IMR-90 (cell line): Measurements from ENCODE around the gene ZNF525. TPM values are rescaled to one million over a fixed set of nuclear protein-coding genes. Genes with fewer than 3 reads are reported as not detected.

ENCODE experiments used
- ATAC-seq: fragments of 200-7000 bp; cut with Tn5 transposase; 2 replicates; pipeline ENCODE4 v1.9.1; 2020; ENCODE audit warnings: low read depth, mild to moderate bottlenecking, moderate library complexity
- BruUV-seq: library from RNA; stranded (reverse); fragments of 400-500 nt; replicated peaks from 2 replicates; lab custom pipeline; 2021; lab: Mats Ljungman, UMichigan
- CTCF ChIA-PET: fragments of 300-600 bp; formaldehyde crosslinking; extraction: SDS; loops from one replicate; lab custom pipeline; 2021; ENCODE audit warnings: antibody characterized with exemption; lab: Yijun Ruan, JAX
- POLR2A ChIA-PET: fragments of 300-600 bp; sonication (Branson Sonifier 250); formaldehyde crosslinking; loops from one replicate; lab custom pipeline; 2022; ENCODE audit warnings: antibody characterized with exemption; ENCODE audit not compliant: unreplicated experiment; lab: Charles Lee
- DNase-seq: peaks from one replicate; pipeline ENCODE4 v3.0.0; 2013
- H2AFZ ChIP-seq: replicated peaks from 2 replicates; pipeline ENCODE3; 2013; ENCODE audit warnings: low read length, mild to moderate bottlenecking; ENCODE audit not compliant: poor library complexity
- H2AK5ac ChIP-seq: 2 replicates; pipeline ENCODE4 v1.6.1; 2013; ENCODE audit warnings: low read depth, low read length, inconsistent platforms
- H2AK9ac ChIP-seq: replicated peaks from 2 replicates; pipeline ENCODE3; 2013; ENCODE audit warnings: mild to moderate bottlenecking, low read depth, low read length, moderate library complexity; ENCODE audit not compliant: poor library complexity
- H2BK120ac ChIP-seq: 2 replicates; pipeline ENCODE4 v1.6.1; 2013; ENCODE audit warnings: low read depth, low read length, inconsistent platforms
- H2BK15ac ChIP-seq: 3 replicates; pipeline ENCODE4 v1.6.1; 2013; ENCODE audit warnings: low read depth, low read length, inconsistent platforms
- H2BK20ac ChIP-seq: 2 replicates; pipeline ENCODE4 v1.6.1; 2013; ENCODE audit warnings: low read depth, mild to moderate bottlenecking, inconsistent platforms, low read length, moderate library complexity
- H2BK5ac ChIP-seq: 2 replicates; pipeline ENCODE4 v1.6.1; 2013; ENCODE audit warnings: mild to moderate bottlenecking, low read depth, low read length, inconsistent platforms; ENCODE audit not compliant: poor library complexity, severe bottlenecking
- H3K14ac ChIP-seq: replicated peaks from 2 replicates; pipeline ENCODE4 v1.6.1; 2013; ENCODE audit warnings: low read depth, low read length, inconsistent platforms
- H3K18ac ChIP-seq: 2 replicates; pipeline ENCODE4 v1.6.1; 2013; ENCODE audit warnings: low read depth, low read length, control low read depth
- H3K23ac ChIP-seq: 2 replicates; pipeline ENCODE4 v1.6.1; 2013; ENCODE audit warnings: low read depth, low read length, inconsistent platforms
- H3K27ac ChIP-seq: 2 replicates; pipeline ENCODE4 v1.5.1; 2013; ENCODE audit warnings: mild to moderate bottlenecking, control low read depth, low read length; ENCODE audit not compliant: insufficient read depth
- H3K27me3 ChIP-seq: 2 replicates; pipeline ENCODE4 v1.6.1; 2013; ENCODE audit warnings: low read length; ENCODE audit not compliant: control insufficient read depth, insufficient read depth
- H3K36me3 ChIP-seq: 2 replicates; pipeline ENCODE4 v1.6.1; 2013; ENCODE audit warnings: low read length, mixed read lengths; ENCODE audit not compliant: control insufficient read depth, insufficient read depth
- H3K4ac ChIP-seq: 2 replicates; pipeline ENCODE4 v1.6.1; 2013; ENCODE audit warnings: low read depth, low read length, inconsistent platforms
- H3K4me1 ChIP-seq: 2 replicates; pipeline ENCODE4 v1.6.1; 2013; ENCODE audit warnings: low read length, mixed read lengths; ENCODE audit not compliant: control insufficient read depth, insufficient read depth
- H3K4me2 ChIP-seq: 2 replicates; pipeline ENCODE4 v1.6.1; 2013; ENCODE audit warnings: low read depth, mild to moderate bottlenecking, control low read depth, low read length, moderate library complexity
- H3K4me3 ChIP-seq: 2 replicates; pipeline ENCODE4 v1.5.1; 2013; ENCODE audit warnings: low read depth, mild to moderate bottlenecking, control low read depth, low read length, moderate library complexity; ENCODE audit not compliant: insufficient read depth
- H3K56ac ChIP-seq: 2 replicates; pipeline ENCODE4 v1.6.1; 2013; ENCODE audit warnings: low read length, inconsistent platforms; ENCODE audit not compliant: insufficient read depth; ENCODE audit errors: extremely low read depth
- H3K79me1 ChIP-seq, 2 experiments: 2 replicates each; pipeline ENCODE4 v1.6.1; 2013; ENCODE audit warnings: low read length in 2 of 2, inconsistent platforms in 1 of 2, low read depth in 1 of 2
- H3K9ac ChIP-seq: 2 replicates; pipeline ENCODE4 v1.6.1; 2013; ENCODE audit warnings: low read depth, low read length, control low read depth
- H3K9me1 ChIP-seq: 2 replicates; pipeline ENCODE4 v1.6.1; 2013; ENCODE audit warnings: low read length, inconsistent platforms; ENCODE audit not compliant: insufficient read depth
- H3K9me3 ChIP-seq: 2 replicates; pipeline ENCODE4 v1.6.1; 2013; ENCODE audit warnings: low read length; ENCODE audit not compliant: control insufficient read depth, insufficient read depth
- H4K20me1 ChIP-seq: 2 replicates; pipeline ENCODE4 v1.6.1; 2013; ENCODE audit warnings: low read length, inconsistent platforms; ENCODE audit not compliant: insufficient read depth
- H4K5ac ChIP-seq: 2 replicates; pipeline ENCODE4 v1.6.1; 2013; ENCODE audit warnings: mild to moderate bottlenecking, low read depth, low read length, control low read depth
- H4K8ac ChIP-seq, 2 experiments: 2 replicates each; pipeline ENCODE4 v1.6.1; 2013; ENCODE audit warnings: low read depth in 2 of 2, low read length in 2 of 2, control low read depth in 1 of 2, inconsistent platforms in 1 of 2
- H4K91ac ChIP-seq: 2 replicates; pipeline ENCODE4 v1.6.1; 2013; ENCODE audit warnings: low read depth, low read length, inconsistent platforms; ENCODE audit not compliant: insufficient read depth
- BHLHE40 ChIP-seq: fragments of 150-350 bp; IDR thresholded peaks from 2 replicates; pipeline ENCODE4 v1.6.1; 2016; ENCODE audit warnings: mild to moderate bottlenecking, low read depth, low read length
- CEBPB ChIP-seq: IDR thresholded peaks from 2 replicates; pipeline ENCODE4 v1.6.1; 2012; ENCODE audit warnings: low read depth, low read length, improper control_type of control experiment
- CHD1 ChIP-seq: IDR thresholded peaks from 2 replicates; pipeline ENCODE4 v1.6.1; 2012; ENCODE audit warnings: low read depth, low read length, improper control_type of control experiment
- CTCF ChIP-seq: conservative IDR thresholded peaks from 2 replicates; pipeline ENCODE4 v1.5.1; 2012; ENCODE audit warnings: mild to moderate bottlenecking, low read depth, low read length, improper control_type of control experiment
- ELK1 ChIP-seq: fragments of 150-350 bp; IDR thresholded peaks from 2 replicates; pipeline ENCODE4 v1.6.1; 2016; ENCODE audit warnings: low read depth, mild to moderate bottlenecking, low read length, moderate library complexity, borderline replicate concordance
- MAZ ChIP-seq: IDR thresholded peaks from 2 replicates; pipeline ENCODE4 v1.6.1; 2012; ENCODE audit warnings: low read depth, mild to moderate bottlenecking, low read length, improper control_type of control experiment, moderate library complexity, borderline replicate concordance
- MXI1 ChIP-seq: IDR thresholded peaks from 2 replicates; pipeline ENCODE4 v1.6.1; 2012; ENCODE audit warnings: low read depth, mild to moderate bottlenecking, low read length, moderate library complexity, borderline replicate concordance
- NFE2L2 ChIP-seq: fragments of 150-350 bp; IDR thresholded peaks from 2 replicates; pipeline ENCODE4 v1.6.1; 2016; ENCODE audit warnings: low read depth, mild to moderate bottlenecking, low read length
- POLR2A ChIP-seq: IDR thresholded peaks from 2 replicates; pipeline ENCODE4 v1.6.1; 2012; ENCODE audit warnings: mild to moderate bottlenecking, low read depth, low read length
- RAD21 ChIP-seq: IDR thresholded peaks from 2 replicates; pipeline ENCODE4 v1.6.1; 2012; ENCODE audit warnings: low read length, improper control_type of control experiment
- RCOR1 ChIP-seq: IDR thresholded peaks from 2 replicates; pipeline ENCODE4 v1.6.1; 2012; ENCODE audit warnings: mild to moderate bottlenecking, low read length, improper control_type of control experiment; ENCODE audit not compliant: insufficient replicate concordance
- RFX5 ChIP-seq: IDR thresholded peaks from 2 replicates; pipeline ENCODE4 v1.8.0; 2012; ENCODE audit warnings: low read depth, mild to moderate bottlenecking, low read length, moderate library complexity
- SMC3 ChIP-seq: fragments of 150-350 bp; IDR thresholded peaks from 2 replicates; pipeline ENCODE4 v1.6.1; 2016; ENCODE audit warnings: low read depth, mild to moderate bottlenecking, antibody characterized with exemption, low read length, moderate library complexity
- WGBS, 2 experiments: methylation state at CpG; one replicate each; pipeline versions ENCODE4 v1.1.5 to v1.1.7; 2013; ENCODE audit warnings: missing lambda C conversion rate in 2 of 2; ENCODE audit not compliant: insufficient read length in 1 of 2; ENCODE audit errors: extremely low coverage in 2 of 2; 5-methylcytosine and 5-hydroxymethylcytosine counted together
- dilution Hi-C: fragments of 300-500 bp; cut with HindIII; formaldehyde crosslinking; loops from one replicate; pipeline ENCODE4 v1.14.3; 2018; ENCODE audit warnings: low sequenced_read_pairs; ENCODE audit not compliant: unreplicated experiment
- in situ Hi-C: fragments of 300-500 bp; cut with MboI; formaldehyde crosslinking; loops from 3 replicates; pipeline ENCODE4 v1.14.3; 2019; ENCODE audit warnings: low sequenced_read_pairs, inconsistent platforms, mixed read lengths
- intact Hi-C: fragments of 100-400 bp; cut with micrococcal nuclease; formaldehyde crosslinking; loops from 2 replicates; pipeline ENCODE4 v1.10.0; 2022
- polyA plus RNA-seq, 3 experiments: library from polyadenylated mRNA; depleted of rRNA; stranded (reverse); fragments of >200 nt; gene quantifications; 2 replicates each; pipeline ENCODE4 v1.2.3, GENCODE V29; 2012; ENCODE audit warnings: low replicate concordance in 1 of 3
- total RNA-seq: library from RNA; depleted of rRNA; stranded (reverse); fragments of >200 nt; gene quantifications from 2 replicates; pipeline ENCODE4 v1.2.3, GENCODE V29; 2012
- TF ChIP-seq, protein P1 (sequence below): fragments of 150-350 bp; IDR thresholded peaks from 2 replicates; pipeline ENCODE4 v1.6.1; 2017; ENCODE audit warnings: mild to moderate bottlenecking, antibody characterized with exemption, low read length, low read depth

Gene ZNF525
- total and polyA plus RNA-seq, 2 of the 4 experiments (the other 2 are of a cell fraction): 1.4 to 4.5 TPM

GRCh38 chr19:53389571-53389970 lies 24.1 kb downstream of the ZNF525 start:
- no peak overlapping the region for H2AK5ac ChIP-seq
- H3K4me3 ChIP-seq: no peak overlapping the region
- no peaks in the 10 kb centered on the region for H4K20me1 ChIP-seq
- peaks cover 9% of the 10 kb centered on the region for H3K9me3 ChIP-seq
- H2BK5ac ChIP-seq: no peak overlapping the region
- ChIA-PET CTCF (no interaction called here), POLR2A (no interaction called here)
- no peak overlapping the region for H3K18ac ChIP-seq
- no peaks in the 10 kb centered on the region; the same call in 1 of the 2 replicates for H3K4me1 ChIP-seq
- H3K23ac ChIP-seq: no peak overlapping the region
- no peak for ATAC-seq
- no peak overlapping the region for H3K27ac ChIP-seq
- no peak overlapping the region for H2AK9ac ChIP-seq
- H3K4ac ChIP-seq: no peak overlapping the region
- H4K91ac ChIP-seq: no peak overlapping the region
- no peak for DNase-seq
- no peak overlapping the region for H3K9ac ChIP-seq
- H2BK15ac ChIP-seq: no peak overlapping the region
- intact Hi-C loops: no loop called here
- H3K56ac ChIP-seq: no peak overlapping the region
- H2BK20ac ChIP-seq: no peak overlapping the region
- WGBS, 2 experiments: 86% methylated on average over 1 of the region's 8 CpGs; no CpG with 5 or more reads in 1 of the 2 experiments
- no peaks in the 10 kb centered on the region for H3K27me3 ChIP-seq
- H4K5ac ChIP-seq: no peak overlapping the region
- H2AFZ ChIP-seq: no peak overlapping the region
- dilution Hi-C loops: no loop called here
- H3K79me1 ChIP-seq: no peaks in the 10 kb centered on the region
- BruUV-seq: no TSS peak
- in situ Hi-C loops: no loop called here
- H3K14ac ChIP-seq: no peak overlapping the region
- TF ChIP-seq NFE2L2 (no peak), SMC3 (no peak), RAD21 (no peak), RFX5 (no peak), MAZ (no peak), RCOR1 (no peak), CTCF (no peak), BHLHE40 (no peak), ELK1 (no peak), MXI1 (no peak), CEBPB (no peak), CHD1 (no peak), POLR2A (no peak)
- TF ChIP-seq, protein P1, sequence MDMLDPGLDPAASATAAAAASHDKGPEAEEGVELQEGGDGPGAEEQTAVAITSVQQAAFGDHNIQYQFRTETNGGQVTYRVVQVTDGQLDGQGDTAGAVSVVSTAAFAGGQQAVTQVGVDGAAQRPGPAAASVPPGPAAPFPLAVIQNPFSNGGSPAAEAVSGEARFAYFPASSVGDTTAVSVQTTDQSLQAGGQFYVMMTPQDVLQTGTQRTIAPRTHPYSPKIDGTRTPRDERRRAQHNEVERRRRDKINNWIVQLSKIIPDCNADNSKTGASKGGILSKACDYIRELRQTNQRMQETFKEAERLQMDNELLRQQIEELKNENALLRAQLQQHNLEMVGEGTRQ: no peak
- H3K36me3 ChIP-seq: 0 out of 2 replicates have a peak, but pooled peaks cover 3% of the 10 kb centered on the region
- no peak overlapping the region for H4K8ac ChIP-seq
- H2BK120ac ChIP-seq: no peak overlapping the region
- H3K9me1 ChIP-seq: no peaks in the 10 kb centered on the region
- no peak overlapping the region for H3K4me2 ChIP-seq
